Activated CD8-positive, alpha-beta memory T cell treated with anti-CD3 and anti-CD28 coated beads for 36 hours (primary cell): ENCODE measurements around the gene TMEM221. TPM values are rescaled to one million over a fixed set of nuclear protein-coding genes. Genes with fewer than 3 reads are reported as not detected.

Experiments
- CTCF ChIA-PET: fragments of 350-600 bp; sonication (Branson Sonifier 250); formaldehyde crosslinking; loops from one replicate; lab custom pipeline; 2021; ENCODE audit warnings: antibody characterized with exemption; lab: Charles Lee
- POLR2A ChIA-PET: fragments of 350-600 bp; sonication (Branson Sonifier 250); formaldehyde crosslinking; loops from one replicate; lab custom pipeline; 2021; ENCODE audit warnings: antibody characterized with exemption; lab: Charles Lee
- total RNA-seq, 2 experiments: library from RNA; stranded (reverse); gene quantifications; one replicate each; pipeline ENCODE4 v1.2.3, GENCODE V29; 2021

Gene TMEM221
- total RNA-seq, 2 experiments from 2014 or later, result not detected

DNA sequence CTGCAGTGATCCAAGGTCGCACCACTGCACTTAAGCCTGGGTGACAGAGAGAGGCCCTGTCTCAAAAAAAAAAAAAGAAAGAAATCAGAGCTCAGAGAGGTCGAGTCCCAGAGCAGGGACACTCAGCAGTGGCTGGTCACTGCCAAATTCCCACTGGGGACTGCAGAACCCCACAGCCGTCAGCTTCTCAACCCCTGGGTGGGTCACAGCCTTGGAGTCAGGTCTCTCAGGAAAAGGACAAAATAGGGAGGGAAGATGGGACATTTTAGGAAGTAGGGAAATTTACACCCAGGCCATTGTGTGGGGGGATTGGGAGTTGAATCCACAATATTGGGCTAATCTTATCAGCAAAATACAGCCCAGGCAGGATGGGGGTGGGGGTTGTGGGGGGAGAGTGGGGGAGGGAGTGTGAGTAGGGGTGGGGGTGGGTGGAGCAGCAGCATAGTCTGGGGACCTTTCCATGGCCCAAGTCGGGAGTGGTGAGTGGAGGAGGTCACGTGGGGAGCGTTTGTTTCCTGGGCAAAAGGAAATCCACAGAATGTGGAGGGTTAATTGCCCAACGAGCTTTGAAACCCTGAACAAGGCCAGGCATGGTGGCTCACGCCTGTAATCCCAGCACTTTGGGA, 49.5 kb downstream of the TMEM221 start:
- CTCF ChIA-PET, result interaction anchor here (0.8 to 1.0 kb wide), 2 partner anchors 10 to 12 kb away, joined by 4 to 5 read pairs; no protein-coding TSS in a partner anchor
- POLR2A ChIA-PET, result no interaction called here

DNA sequence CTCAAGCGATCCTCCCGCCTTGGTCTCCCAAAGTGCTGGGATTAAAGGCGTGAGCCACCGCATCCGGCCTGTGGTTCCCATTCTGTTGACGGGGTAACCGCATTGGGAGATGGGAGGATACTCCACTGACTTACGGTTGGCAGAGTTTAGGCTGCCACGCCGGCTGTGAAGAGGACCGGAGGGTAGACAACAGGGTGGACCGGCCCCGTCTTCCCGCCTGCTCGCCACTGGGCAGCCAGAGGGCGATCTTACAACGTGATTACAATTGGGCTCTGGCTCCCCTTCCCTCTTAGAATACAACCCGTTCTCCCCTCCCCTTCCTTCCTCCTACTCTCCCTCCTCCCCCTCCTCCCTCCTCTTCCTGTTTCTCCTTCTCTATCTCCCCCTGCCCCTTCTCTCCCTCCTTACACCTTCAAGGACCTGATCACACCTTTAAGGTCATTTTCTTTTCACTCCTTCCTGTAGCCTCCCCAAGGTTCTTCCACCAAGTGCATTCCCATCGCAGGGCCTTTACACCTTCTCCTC, 53.5 kb downstream of the TMEM221 start:
- ChIA-PET POLR2A (interaction anchor here (1.1 kb wide), 1 partner anchor 11 kb away, joined by 3 read pairs; the partner anchor contains the start of gene BST2), CTCF (no interaction called here)

DNA sequence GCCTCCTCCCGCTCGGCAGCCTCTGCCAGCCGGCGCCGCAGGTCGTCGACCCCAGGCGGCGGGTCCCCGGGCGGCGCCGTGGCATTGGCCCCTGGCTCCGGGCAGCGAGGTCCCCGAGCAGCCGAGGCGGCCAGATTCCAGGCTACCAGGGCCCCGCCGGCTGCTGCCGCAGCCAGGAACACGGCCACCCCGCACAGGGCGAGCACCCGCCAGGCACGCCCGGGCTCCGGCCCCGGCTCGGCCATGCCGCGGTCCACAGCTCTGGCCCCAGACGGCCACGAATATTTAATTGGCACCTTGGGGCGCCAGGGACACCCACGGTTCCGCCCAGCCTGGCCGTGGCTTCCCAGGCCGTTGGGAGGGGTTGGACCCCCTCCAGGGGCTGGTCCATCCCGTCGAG, 54.6 kb downstream of the TMEM221 start, which contains the start of gene CCDC194:
TSS of gene CCDC194 (minus strand) at position 283 of the 400 bp plus-strand sequence. CDS start at position 245, 38 bp downstream.
- POLR2A ChIA-PET, result interaction anchor here (0.7 kb wide), 1 partner anchor 369 kb away, joined by 12 read pairs; no protein-coding TSS in a partner anchor
- CTCF ChIA-PET, result no interaction called here

DNA sequence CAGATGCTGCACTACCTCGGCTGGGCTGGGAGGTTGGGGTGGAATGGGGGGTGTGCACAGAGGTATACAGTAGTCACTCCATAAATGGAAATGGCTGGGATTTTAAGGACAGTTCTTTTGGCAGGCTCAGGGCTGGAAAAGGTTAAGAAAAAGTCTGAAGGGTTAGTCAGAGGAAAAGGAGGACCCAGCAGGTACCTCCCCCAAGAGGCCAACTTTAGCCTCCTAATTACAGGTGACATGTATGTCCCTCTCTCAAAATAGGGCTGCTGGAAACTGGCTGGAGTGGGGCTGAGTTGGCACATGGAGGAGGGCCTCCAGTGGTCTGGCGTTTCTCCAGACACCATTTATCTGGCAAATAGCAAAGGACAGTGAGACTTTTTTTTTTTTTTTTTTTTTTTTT, 55.5 kb downstream of the TMEM221 start:
- ChIA-PET POLR2A (interaction anchor here (0.7 kb wide), 1 partner anchor 370 kb away, joined by 12 read pairs; no protein-coding TSS in a partner anchor), CTCF (no interaction called here)

DNA sequence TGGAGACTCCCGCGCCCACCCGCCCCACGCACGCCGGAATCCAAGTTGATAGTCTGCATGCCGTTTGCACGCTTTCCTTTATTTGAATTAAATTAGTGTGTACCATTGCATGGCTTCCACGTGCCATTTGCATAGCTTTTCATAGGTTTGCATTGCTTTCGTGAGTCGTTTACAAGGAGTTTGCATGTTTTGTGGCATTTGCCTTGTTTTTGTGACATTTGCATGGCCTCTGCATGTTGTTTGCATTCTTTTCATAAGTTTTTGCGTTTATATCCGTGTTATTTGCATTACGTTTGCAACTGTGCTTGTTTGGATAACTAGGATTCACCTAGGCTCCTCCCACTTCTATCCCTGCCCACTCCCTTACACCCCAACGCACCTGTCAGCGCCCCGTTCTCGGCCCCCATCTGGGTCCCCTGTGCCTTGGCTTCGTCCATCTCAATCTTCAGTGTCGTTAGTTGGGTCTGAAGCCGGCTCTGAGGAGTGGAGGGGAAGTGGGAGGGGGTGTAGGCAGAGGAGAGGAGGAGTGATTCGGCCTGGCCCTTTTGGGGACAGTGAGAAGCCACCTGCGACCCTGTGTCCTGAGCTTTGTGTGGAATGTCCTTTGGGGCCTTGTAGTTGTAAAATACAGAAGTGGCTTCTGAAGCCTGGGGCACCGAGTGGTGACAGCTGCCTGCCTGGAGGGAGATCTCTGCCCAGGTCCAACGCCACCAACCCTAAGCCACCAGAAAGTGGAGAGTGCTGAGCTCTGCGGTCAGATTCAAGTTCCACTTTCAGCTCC, 56.9 kb downstream of the TMEM221 start:
- POLR2A ChIA-PET, result no interaction called here
- CTCF ChIA-PET, result interaction anchor here (0.7 to 1.4 kb wide), 5 partner anchors 14 to 190 kb away, joined by 3 to 7 read pairs (median 5); partner anchors contain the start of gene BST2

DNA sequence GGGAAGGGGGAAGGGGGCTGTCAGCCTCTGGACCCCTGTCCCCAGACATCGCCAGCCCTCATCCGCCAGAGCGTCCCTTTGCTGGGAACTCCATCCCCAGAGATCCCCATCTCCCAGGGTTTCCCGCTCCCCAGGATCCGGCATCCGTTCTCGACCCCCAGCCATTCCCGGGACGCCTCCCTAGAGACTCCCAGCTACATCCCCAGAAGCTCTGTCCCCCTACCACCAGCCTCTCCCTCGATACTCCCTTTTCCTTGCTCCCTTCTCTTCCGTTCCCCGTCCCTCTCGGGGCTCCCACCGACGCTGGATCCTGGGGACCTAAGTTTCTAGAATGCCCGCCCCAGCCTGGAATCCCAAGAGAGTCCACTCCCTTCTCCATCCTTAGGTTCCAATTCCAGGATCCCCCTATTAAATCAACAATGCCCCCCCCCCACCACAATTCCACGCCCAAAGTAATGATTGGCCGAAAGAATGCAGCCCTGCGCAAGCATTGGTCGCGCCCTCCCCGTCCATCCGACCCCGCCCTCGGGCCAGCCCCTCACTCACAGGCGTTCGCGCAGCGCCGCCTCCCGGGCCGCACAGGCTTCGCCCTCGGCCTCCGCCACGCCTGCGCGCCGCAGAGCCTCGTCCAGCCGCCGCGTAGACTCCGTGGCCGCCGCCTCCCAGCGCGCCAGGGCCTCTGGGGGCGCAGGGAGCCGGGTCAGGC, 57.6 kb downstream of the TMEM221 start:
- ChIA-PET POLR2A (no interaction called here), CTCF (interaction anchor here (0.6 to 2.3 kb wide), 7 partner anchors 22 to 129 kb away, joined by 3 to 7 read pairs (median 5); partner anchors contain the start of genes ANKLE1 and MVB12A)

DNA sequence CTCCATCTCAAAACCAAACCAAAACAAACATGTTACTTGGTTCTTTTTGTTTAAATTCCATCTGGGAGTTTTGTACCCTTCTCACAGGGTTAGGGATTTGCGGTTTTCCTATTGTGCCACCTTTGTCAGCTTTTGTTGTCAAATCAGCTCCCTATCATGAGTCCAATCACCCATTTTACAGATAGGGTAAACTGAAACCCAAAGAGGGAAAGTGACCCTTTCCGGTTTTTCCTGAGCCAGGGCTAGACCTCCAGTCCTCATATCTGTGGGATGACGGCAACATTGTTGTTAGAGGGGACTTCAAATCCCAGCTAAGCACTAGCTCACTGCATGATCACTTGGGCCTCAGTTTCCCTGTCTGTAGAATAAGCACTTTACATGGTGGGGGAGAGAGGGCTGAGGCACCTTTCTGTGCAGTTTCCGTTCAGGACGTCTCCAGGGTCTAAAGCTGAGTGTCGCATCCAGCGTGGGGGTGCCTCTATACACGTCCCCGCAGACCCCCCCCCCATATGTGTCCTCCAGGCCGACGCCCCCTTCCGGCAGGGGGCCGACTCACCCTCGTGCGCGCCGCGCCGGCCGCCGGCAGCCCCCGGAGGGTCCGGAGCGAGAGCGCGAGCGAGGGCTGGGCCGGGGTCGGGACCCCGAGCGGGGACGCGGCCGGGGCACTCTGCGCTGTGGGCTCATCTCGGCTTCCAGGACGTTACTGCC, 58.4 kb downstream of the TMEM221 start:
- POLR2A ChIA-PET, result interaction anchor here (0.6 kb wide), 1 partner anchor 335 kb away, joined by 4 read pairs; no protein-coding TSS in a partner anchor

DNA sequence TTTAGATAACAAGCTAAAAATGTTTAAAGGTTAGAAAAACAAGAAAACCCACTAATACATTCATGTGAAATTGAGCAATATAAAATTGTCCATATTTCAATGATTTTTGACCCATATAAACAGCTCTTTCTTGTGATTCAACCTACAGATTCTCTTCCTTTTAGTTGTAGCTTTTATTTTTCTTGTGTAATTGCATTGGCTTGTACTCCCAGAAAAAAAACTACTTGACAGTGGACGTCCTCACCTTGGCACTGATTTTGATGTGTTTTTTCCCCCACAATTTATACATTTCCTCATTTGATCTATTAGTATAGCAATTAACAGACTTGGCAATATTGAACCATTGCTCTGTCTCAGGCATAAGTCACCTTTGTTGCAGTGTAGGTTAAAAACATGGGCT, 59.2 kb downstream of the TMEM221 start:
- ChIA-PET POLR2A (interaction anchor here (0.6 kb wide), 1 partner anchor 334 kb away, joined by 4 read pairs; no protein-coding TSS in a partner anchor), CTCF (interaction anchor here (0.9 to 2.3 kb wide), 7 partner anchors 10 to 129 kb away, joined by 3 to 7 read pairs (median 3); partner anchors contain the start of genes ANKLE1, BST2 and MVB12A)

More for the DNA sequence above, 58.4 kb downstream of the TMEM221 start:
- CTCF ChIA-PET, result interaction anchor here (0.6 to 2.3 kb wide), 9 partner anchors 9 to 130 kb away, joined by 3 to 7 read pairs (median 3); partner anchors contain the start of genes ANKLE1, BST2 and MVB12A

DNA sequence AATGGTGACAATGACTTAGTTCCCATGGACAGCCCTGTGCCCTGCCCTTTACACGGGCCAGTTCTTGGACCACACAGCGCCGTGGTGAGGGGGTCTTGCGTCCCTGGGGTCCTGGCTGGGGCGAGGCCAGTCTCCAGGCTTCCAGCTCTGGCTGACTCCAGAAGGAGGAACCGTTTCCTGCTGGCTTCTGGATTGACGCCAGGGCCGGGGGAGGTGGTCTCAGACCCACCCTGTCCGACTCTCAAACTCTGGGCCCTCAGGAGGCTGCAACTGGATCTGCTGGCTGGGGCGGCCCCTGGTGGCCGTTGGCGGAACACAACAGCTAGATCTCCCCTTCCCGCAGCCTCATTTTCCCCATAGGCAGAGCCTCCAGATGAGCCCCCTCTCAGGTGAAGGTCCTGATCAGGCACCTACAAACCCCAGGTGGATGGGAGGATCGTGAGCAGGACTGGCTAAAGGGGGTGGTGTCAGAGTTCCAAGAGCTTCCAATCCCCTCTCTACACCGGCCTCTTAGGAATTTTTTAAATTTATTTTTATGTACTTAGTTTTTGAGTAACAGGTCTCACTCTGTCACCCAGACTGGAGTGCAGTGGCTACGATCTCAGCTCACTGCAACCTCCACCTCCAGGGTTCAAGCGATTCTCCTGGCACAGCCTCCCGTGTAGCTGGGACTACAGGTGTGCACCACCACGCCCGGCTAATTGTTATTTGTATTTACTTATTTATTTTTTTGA, 62.4 kb downstream of the TMEM221 start:
- ChIA-PET POLR2A (no interaction called here), CTCF (interaction anchor here (0.6 to 1.9 kb wide), 26 partner anchors 9 to 331 kb away, joined by 3 to 9 read pairs (median 4); partner anchors contain the start of genes ABHD8, BST2, DDA1 and PLVAP)

Other genes starting within 250 kb of the TMEM221 start
- 10 to 100 TPM; 25.7 to 26.4 TPM for gene USE1, start 233.3 kb downstream of the TMEM221 start, total RNA-seq
- gene OCEL1, start 222.4 kb downstream of the TMEM221 start, total RNA-seq, result 10 to 100 TPM; 20.4 to 22.9 TPM
- gene NR2F6, start 202.7 kb downstream of the TMEM221 start, total RNA-seq, result 10 to 100 TPM in 1 of 2 experiments, 1 to 10 TPM in 1; 9.7 to 10.3 TPM
- gene USHBP1, start 183.9 kb downstream of the TMEM221 start, total RNA-seq, result under 1 TPM in 1 of 2 experiments, not detected in 1; 0.06 TPM
- gene BABAM1, start 181.2 kb downstream of the TMEM221 start, total RNA-seq, result 100 to 1,000 TPM; 129 to 131 TPM
- 10 to 100 TPM; 20.6 to 21.0 TPM for gene ANKLE1, start 166.8 kb downstream of the TMEM221 start, total RNA-seq
- gene ABHD8, start 145.2 kb downstream of the TMEM221 start, total RNA-seq, result 1 to 10 TPM; 4.9 to 5.6 TPM
- 100 to 1,000 TPM; 126 to 132 TPM for gene MRPL34, start 142.8 kb downstream of the TMEM221 start, total RNA-seq
- 10 to 100 TPM; 44.1 to 45.9 TPM for gene DDA1, start 139.1 kb downstream of the TMEM221 start, total RNA-seq
- gene ANO8, start 113.8 kb downstream of the TMEM221 start, total RNA-seq, result 1 to 10 TPM; 3.2 TPM
- 10 to 100 TPM; 55.8 to 56.8 TPM for gene GTPBP3, start 111.1 kb downstream of the TMEM221 start, total RNA-seq
- not detected for gene PLVAP, start 71.3 kb downstream of the TMEM221 start, total RNA-seq
- 1 to 10 TPM; 1.3 to 1.4 TPM for gene CCDC194, start 54.5 kb downstream of the TMEM221 start, total RNA-seq
- 100 to 1,000 TPM; 121 to 126 TPM for gene BST2, start 43.0 kb downstream of the TMEM221 start, total RNA-seq
- gene MVB12A, start 28.6 kb downstream of the TMEM221 start, total RNA-seq, result 10 to 100 TPM; 36.1 to 38.2 TPM
- not detected for gene NXNL1, start 12.3 kb upstream of the TMEM221 start, total RNA-seq
- gene SLC27A1, start 21.9 kb upstream of the TMEM221 start, total RNA-seq, result 1 to 10 TPM; 2.5 to 3.2 TPM
- gene PGLS, start 63.0 kb upstream of the TMEM221 start, total RNA-seq, result 10 to 100 TPM; 57.9 to 61.9 TPM
- 100 to 1,000 TPM in 1 of 2 experiments, 10 to 100 TPM in 1; 97.2 to 100 TPM for gene COLGALT1, start 107.0 kb upstream of the TMEM221 start, total RNA-seq
- under 1 TPM in 1 of 2 experiments, not detected in 1; 0.02 TPM for gene UNC13A, start 239.7 kb upstream of the TMEM221 start, total RNA-seq